IPS-NIHi7 (cell line): ENCODE measurements around the gene SPATS2.
"Not testable (repeated sequence)": the region's sequence is repeated elsewhere in the genome, so short reads cannot be mapped to it uniquely, and the experiment has no call there.

Source experiments
- DNase-seq: peaks from one replicate; pipeline ENCODE4 v3.0.0; 2012; ENCODE audit warnings: mixed read lengths; ENCODE audit errors: extremely low spot score

The SPATS2 gene

DNA sequence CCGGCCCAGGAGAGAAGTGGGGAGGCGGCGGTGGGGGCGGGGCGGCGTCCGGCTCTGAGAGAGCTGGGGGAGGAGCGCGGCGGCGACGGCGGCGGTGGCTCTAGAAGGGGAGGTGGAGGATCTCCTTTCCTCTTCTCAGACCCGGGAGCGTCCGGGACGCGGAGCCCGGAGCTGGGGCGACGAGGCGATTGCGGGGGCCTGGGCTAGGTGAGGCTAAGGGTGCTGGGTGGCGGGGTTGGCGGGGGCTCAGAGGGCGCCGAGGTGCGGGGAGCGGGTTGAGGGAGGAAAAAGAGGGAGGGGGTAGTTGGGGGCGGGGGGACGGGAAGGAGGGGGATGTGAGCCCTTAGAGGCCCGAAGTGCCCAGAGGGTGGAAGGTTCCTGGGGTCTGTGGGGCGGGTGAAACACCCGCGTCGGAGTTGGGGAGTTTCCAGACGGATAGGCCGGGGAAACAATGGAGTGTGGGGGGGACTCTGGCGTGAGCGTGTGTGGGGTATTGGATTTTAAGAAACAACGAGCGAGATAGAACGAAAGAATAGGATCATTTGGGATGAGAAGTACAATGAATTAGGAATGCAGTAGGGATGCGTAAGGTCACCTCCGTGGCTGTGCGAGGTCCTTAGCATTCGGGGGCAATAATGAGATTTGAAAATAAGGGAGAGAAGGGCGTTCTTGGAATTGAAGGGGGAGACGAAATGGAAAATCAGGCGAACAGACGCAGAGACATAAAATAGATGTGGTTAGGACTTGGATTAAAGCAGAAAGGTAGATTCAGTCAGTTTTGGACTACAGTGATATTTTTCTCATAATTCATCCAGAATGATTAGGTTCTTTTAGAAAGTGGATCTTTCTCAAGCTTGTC, at the start of gene SPATS2:
TSS of gene SPATS2 (plus strand) at position 82 of the 859 bp plus-strand sequence. CDS start 93,551 bp downstream, outside the sequence.
- no peak for DNase-seq

DNA sequence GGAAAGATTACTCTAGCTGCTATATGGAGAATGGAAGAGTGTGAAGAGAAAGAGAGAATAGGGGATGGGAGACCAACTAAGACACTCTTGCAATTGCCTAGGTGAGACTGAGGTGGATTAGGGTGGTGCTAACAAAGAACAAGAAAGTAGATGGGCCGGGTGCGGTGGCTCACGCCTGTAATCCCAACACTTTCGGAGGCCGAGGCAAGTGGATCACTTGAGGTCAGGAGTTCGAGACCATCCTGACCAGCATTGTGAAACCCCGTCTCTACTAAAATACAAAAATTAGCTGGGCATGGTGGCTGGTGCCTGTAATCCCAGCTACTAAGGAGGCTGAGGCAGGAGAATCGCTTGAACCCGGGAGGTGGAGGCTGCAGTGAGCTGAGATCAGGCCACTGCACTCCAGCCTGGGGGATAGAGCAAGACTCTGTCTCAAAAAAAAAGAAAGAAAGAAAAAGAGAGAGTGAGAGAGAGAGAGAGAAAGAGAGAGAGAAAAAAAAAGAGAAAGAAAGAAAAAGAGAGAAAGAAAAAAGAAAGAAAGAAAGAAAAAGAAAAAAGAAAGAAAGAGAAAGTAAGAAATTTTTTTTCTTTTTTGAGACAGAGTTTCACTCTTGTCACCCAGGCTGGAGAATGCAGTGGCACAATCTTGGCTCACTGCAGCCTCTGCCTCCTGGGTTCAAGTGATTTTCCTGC, 46.7 kb upstream of the SPATS2 start:
- DNase-seq, result not testable (repeated sequence)

DNA sequence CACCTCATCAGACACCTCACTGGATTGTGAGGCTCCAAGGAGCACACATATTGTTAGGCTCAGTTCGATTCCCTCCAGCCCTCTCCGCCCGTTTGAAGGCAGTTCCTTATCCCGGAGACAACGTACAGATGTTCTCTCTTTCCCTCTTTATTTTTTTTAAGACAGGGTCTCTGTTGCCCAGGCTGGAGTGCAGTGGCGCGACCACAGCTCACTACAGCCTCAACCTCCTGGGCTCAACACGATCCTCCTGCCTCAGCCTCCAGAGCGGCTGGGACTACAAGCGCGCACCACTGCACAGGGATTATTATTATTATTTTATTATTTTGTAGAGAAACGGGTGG, 44.9 kb upstream of the SPATS2 start:
- DNase-seq, result no peak

DNA sequence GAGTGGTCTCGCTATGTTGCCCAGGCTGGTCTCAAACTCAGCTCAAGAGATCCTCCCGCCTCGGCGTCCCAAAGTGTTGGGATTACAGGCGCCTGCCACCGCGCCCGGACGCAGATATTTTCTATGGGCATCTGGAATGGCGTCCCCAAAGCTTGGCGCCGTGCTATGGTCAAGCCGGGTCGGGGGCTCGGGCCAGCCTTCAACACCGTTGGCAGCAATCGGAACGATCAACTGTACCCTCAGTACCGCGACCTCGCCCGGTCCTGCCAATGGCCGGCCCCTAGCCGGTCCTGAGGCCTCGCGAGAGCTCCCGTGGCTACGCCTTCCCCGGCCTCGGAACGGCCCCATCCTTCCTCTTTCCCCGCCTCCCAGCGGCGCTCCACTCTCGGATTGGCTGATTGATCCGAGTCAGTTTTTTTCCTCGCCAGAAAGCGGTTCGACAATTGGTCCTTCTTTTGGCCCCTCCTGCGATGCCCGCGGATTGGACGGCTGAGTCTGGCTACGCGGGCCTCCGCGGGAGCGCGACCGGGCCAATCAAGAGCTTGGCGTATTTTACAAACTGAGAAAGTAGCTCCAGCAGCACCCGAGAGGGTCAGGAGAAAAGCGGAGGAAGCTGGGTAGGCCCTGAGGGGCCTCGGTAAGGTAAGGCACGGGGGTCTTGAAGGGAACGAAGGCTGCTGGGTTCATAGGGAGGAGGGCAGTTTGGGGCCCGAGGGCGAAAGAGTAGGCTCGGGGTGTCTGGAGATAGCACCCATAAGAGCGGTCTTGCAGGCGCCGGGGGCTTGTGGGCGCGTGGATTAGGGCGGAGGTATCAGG, 44.3 kb upstream of the SPATS2 start, which contains the start of gene TROAP:
TSS of gene TROAP (plus strand) at position 548 of the 816 bp plus-strand sequence. CDS start 354 bp downstream, outside the sequence.
- DNase-seq, result peak; percentile 100

DNA sequence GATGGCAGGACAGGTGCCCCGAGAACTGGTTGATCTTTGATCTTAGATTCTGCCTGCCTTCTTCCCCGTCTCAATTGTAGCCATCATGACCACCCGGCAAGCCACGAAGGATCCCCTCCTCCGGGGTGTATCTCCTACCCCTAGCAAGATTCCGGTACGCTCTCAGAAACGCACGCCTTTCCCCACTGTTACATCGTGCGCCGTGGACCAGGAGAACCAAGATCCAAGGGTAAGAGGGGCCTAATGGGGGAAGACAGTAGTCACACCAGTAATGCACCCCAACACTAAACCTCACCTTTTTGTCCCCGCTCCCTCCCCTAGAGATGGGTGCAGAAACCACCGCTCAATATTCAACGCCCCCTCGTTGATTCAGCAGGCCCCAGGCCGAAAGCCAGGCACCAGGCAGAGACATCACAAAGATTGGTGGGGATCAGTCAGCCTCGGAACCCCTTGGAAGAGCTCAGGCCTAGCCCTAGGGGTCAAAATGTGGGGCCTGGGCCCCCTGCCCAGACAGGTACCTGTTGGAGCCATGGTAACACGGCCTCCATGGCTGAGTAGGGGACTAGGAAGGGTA, 43.7 kb upstream of the SPATS2 start:
- DNase-seq, result no peak

DNA sequence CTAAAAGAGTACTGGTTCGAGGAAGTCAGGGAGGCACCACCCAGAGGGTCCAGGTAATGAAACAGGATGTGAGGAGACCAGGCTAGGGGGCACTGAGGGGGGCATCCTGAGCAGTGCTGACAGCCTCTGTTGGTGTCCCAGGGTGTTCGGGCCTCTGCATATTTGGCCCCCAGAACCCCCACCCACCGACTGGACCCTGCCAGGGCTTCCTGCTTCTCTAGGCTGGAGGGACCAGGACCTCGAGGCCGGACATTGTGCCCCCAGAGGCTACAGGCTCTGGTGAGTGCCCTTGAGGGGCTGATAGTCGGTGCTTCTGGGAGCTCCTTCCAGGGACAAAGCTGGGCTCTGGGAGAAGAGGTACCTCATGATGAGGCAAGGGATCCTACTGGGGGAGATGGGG, 41.7 kb upstream of the SPATS2 start:
- DNase-seq, result no peak

DNA sequence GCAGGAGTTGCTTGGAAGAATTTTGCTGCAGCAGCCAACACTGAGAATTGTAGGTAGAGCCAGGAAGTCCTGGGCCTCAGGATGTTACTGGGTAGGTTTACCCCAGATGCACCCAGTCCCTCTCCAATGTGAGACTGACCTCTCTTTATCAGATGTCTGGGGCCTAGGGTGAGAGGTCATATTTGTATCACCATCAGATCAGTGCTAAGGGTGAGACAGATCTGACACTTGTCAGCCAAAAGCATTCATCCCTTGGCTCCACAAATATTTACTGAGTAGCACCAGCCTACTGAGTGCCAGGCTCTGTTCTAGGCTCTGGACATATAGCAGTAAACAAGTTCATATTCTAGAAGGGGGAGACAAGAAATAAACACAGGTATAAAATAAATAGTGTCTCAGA, 39.9 kb upstream of the SPATS2 start:
- no peak for DNase-seq

DNA sequence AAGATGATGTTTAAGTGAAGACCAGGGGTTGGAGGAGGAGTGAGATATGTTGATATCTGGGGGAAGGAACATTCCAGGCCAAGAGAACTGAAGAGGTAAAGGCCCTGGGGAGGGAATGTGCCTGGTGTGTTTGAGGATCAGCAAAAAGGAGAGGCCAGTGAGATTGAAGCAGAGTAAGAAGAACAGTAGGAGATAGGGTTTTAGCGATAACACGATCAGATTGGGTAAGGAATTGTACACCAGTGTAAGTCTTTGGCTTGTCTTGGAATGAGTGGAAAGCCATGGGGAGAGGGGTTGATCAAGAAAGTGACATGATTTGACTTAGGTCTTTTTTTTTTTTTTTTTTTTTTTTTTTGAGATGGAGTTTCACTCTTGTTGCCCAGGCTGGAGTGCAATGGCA, 39.4 kb upstream of the SPATS2 start:
- no peak for DNase-seq

DNA sequence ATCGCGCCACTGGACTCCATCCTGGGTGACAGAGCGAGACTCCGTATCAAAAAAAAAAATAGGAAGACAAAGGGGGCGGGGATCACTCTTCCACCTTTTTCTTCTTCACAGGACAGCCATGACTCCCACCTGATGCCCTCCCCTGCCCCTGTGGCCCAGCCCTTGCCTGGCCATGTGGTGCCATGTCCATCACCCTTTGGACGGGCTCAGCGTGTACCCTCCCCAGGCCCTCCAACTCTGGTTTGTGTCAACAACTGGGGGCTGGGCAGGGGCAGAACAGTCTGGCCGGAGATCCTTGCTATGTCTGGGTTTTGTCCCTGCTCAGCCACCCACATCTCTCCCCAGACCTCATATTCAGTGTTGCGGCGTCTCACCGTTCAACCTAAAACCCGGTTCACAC, 38.4 kb upstream of the SPATS2 start:
- DNase-seq, result no peak

DNA sequence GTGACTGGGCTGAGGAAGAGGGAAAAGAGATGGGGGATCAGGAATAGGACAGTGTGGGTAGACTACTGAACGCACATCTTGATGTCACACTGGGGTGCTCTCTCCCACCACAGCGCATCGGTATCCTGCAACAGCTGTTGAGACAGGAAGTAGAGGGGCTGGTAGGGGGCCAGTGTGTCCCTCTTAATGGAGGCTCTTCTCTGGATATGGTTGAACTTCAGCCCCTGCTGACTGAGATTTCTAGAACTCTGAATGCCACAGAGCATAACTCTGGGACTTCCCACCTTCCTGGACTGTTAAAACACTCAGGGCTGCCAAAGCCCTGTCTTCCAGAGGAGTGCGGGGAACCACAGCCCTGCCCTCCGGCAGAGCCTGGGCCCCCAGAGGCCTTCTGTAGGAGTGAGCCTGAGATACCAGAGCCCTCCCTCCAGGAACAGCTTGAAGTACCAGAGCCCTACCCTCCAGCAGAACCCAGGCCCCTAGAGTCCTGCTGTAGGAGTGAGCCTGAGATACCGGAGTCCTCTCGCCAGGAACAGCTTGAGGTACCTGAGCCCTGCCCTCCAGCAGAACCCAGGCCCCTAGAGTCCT, 37.1 kb upstream of the SPATS2 start:
- no peak for DNase-seq

DNA sequence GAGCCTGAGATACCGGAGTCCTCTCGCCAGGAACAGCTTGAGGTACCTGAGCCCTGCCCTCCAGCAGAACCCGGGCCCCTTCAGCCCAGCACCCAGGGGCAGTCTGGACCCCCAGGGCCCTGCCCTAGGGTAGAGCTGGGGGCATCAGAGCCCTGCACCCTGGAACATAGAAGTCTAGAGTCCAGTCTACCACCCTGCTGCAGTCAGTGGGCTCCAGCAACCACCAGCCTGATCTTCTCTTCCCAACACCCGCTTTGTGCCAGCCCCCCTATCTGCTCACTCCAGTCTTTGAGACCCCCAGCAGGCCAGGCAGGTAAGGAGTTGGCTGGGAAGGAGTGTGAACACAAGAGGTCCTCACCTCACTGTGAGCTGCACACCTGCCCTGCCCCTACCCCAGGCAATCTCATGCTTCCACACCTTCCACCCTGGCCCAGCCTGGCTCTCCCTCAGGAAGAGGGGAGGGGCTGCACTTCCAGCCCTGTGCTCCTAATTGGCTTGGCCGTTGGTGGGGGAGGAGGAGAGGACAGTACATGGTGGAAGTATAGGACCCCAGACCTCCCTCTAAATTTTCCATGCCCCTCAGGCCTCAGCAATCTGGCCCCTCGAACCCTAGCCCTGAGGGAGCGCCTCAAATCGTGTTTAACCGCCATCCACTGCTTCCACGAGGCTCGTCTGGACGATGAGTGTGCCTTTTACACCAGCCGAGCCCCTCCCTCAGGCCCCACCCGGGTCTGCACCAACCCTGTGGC, 36.5 kb upstream of the SPATS2 start:
- no peak for DNase-seq

DNA sequence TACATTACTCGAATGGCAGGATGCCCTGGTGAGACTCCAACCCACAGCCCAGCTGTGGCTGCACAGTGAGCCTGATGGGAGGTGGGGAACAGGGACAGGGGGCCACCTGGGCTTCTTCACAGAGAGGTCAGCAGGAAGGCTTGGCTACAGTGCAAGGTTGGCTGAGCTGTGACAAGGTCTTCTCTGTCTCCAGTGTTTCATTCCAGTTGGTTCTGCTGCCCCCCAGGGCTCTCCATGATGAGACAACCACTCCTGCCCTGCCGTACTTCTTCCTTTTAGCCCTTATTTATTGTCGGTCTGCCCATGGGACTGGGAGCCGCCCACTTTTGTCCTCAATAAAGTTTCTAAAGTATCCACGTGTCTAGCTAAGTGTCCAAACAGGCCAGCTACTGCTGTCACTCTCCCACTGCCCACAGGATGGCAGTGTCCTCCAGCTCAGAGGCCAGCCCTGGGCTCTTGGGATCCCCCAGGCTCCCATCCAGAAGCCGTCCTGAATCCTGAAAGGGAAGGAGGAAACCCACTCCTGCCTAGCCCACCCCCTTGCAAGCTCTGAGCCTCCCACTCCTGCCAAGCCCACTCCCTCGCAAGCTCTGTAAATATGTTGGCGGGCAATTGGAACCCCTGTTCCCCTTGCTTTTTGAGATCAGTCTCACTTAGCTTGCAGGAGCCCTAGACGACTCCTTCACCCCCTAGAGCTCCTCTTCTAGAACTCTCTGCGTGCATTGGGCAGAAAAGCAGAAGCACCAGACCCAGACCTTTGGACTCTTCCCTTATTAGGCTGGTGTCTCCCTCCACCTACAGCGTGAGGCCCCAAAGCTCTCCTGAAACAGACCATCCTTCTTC, 35.7 kb upstream of the SPATS2 start:
- peak; percentile 80 for DNase-seq

DNA sequence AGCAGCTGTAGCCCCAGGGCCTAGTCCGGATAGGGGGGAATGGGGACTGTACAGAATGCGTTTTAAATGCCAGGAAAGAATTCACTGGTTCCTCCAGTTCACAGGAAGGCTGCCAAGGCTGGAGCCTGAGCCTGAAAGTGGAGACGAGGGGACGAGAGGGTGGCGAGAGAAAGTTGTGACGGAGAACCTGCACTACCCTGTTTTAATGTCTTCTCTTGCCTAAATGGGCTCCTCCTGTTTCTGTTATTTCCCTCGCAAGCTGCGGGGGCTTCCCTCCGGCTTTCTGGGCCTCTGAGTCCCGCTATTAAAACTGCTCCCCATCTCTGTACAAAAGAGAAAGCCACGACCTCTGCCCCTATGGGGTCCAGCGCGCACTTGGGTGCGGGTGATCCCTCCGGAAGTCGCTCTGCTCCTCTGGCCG, 34.8 kb upstream of the SPATS2 start:
- no peak for DNase-seq

DNA sequence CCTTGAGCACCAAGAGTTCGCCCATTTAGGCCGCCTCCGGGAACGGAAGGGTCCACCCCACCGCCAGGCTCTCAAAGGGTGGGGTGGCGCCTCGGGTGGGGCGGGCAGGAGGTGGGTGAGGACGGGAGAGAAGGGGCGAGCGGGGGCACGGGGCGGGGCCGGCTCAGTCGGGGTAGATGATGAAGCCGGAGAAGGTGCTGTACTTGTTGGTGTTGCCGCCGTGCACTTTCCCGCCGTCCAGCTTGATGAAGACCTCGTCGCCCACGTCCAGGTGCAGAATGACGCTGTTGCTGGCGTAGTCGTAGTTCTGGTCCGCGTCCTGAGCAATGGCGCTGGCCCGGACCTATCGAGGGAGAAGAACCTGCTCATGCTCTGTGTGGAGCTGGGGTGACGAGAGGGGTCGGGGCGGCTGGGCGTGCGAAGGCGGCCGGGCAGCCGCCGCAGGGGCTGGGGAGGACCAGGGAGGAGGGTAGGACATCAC, 34.3 kb upstream of the SPATS2 start:
- no peak for DNase-seq

DNA sequence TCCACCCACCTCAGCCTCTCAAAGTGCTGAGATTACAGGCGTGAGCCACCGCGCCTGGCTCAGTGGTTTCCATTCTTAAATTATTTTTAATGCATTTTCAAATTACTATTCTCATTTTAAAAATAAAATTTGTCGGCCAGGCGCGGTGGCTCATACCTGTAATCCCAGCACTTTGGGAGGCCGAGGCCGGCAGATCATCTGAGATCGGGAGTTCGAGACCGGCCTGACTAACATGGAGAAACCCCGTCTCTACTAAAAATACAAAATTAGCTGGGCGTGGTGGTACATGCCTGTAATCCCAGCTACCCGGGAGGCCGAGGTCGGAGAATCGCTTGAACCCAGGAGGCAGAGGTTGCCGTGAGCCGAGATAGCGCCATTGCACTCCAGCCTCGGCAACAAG, 33.5 kb upstream of the SPATS2 start:
- not testable (repeated sequence) for DNase-seq

DNA sequence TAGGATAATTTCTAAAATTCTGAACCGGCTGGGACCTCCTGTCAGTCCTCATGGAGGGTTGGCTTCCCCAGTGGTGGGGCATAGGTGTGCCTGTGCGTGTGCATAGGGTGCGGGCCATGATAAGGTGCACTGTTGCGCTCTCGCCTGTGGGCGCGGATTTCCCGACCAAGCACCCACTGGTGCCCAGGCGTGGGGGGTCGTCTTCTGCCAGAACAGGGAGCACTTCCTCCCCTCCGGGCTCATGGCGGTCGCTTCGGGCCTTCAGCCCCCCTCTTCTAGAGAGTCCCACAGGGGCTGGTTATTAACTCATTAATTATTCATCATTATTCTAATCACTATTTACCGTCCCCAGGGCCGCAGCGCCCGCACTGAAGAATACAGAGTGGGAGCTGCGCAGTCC, 33.0 kb upstream of the SPATS2 start:
- DNase-seq, result no peak

DNA sequence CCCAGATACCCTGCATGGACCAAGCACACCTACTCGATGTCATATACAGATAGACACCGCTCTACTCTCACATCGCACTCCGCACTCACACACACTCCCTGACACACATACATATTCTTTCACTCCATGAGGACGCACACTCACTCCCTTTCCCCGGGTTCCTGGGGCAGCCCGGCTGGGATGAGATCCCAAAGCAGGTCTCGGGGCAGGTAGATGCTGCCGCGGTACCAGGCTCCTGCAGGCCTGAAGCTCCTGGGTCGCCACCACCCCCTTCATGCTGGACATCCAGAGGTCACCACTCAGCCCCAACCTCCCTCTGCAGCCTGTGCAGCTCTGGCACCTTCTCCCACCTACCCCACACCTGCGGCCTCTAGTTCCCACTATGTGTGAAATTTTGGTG, 32.6 kb upstream of the SPATS2 start:
- no peak for DNase-seq

DNA sequence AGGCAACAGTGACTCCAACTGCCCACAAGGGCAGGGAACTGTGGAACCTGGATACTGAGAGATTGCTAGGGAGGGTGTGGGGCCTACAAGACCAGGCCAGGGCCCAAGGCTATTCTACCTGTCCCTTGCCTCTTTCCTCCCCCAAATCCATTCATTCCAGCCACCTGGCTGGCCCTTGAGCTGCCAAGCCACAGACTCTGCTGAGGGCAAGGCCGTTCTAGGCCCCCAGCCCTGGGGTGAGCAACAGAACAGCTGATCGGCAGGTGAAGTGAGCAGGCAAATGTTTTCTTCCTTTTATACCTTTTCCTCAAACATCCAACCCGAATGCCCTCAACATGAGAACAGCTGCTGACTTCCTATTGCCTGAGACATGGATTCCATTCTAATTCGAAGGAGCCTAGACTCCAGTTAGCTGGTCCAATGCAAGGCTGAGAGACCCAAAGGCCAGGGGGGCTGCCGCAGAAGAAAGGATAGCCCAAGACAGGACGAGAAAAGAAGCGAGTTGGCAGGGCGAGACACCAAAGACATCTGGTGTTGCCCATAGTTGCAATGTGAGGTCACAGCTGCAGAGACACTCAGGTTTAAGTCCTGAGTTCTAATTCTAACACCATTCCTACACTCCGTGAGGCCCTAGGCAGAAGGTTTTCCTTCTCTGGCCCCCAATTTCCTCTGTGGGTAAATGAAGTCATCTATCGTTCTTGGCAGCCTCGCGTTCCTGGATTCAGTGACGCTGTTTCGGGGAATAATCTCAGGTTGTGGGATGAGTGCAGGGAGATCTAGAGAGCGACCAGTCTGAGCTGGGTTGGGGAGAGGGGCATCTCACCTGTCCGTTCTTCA, 31.9 kb upstream of the SPATS2 start:
- no peak for DNase-seq
